NOMO-1 treated with DMSO at 0.1 percent for 48 hours (cell line): ENCODE data around the gene RFX7.
A peak's percentile ranks its signal among the peaks of the same experiment; 100 is the strongest.

Experiments used
- DNase-seq: peaks from one replicate; lab custom pipeline; 2025; ENCODE audit not compliant: unreplicated experiment; lab: John Stamatoyannopoulos, UW

The RFX7 gene

GRCh38 chr15:56049577-56049976, 194.1 kb downstream of the RFX7 start:
- DNase-seq, result no peak

GRCh38 chr15:56047354-56047753, 196.3 kb downstream of the RFX7 start:
- DNase-seq, result no peak

GRCh38 chr15:56045068-56045748, 198.5 kb downstream of the RFX7 start:
- DNase-seq, result peak; percentile 1

GRCh38 chr15:56042982-56043980, 200.4 kb downstream of the RFX7 start:
- DNase-seq, result no peak

GRCh38 chr15:56042498-56042897, 201.2 kb downstream of the RFX7 start:
- no peak for DNase-seq

GRCh38 chr15:56042031-56042430, 201.6 kb downstream of the RFX7 start:
- DNase-seq, result no peak

GRCh38 chr15:56040081-56041035, 203.3 kb downstream of the RFX7 start:
- peak; percentile 27 for DNase-seq

- no peak for DNase-seq
Observed at GRCh38 chr15:56038707-56039106, 205.0 kb downstream of the RFX7 start.

- peak; percentile 62 for DNase-seq
Observed at GRCh38 chr15:56038015-56038414, 205.7 kb downstream of the RFX7 start.
